Gastroesophageal sphincter (tissue), 3 donors: ENCODE results near the gene PANK4.

Experiments used
- EP300 ChIP-seq: sonication (generic); formaldehyde crosslinking; IDR thresholded peaks from one replicate; pipeline ENCODE4 v1.6.1; 2017; ENCODE audit warnings: antibody characterized with exemption, mild to moderate bottlenecking
- POLR2A ChIP-seq, 2 donors: fragments of 450-650 bp; IDR thresholded peaks; one replicate each; pipeline ENCODE4 v1.6.1; 2017; ENCODE audit warnings: antibody characterized with exemption in 2 of 2, mild to moderate bottlenecking in 2 of 2, moderate library complexity in 1 of 2
- TF ChIP-seq, protein P1 (sequence below), 4 experiments: fragments of 200-600 bp in 2 of 4; fragments of 450-650 bp in 2 of 4; sonication (generic) in 1 of 4; IDR thresholded peaks; one replicate each; pipeline ENCODE4 v1.5.1; 2017 to 2019; ENCODE audit warnings: antibody characterized with exemption in 4 of 4, mild to moderate bottlenecking in 2 of 4, moderate library complexity in 2 of 4

DNA sequence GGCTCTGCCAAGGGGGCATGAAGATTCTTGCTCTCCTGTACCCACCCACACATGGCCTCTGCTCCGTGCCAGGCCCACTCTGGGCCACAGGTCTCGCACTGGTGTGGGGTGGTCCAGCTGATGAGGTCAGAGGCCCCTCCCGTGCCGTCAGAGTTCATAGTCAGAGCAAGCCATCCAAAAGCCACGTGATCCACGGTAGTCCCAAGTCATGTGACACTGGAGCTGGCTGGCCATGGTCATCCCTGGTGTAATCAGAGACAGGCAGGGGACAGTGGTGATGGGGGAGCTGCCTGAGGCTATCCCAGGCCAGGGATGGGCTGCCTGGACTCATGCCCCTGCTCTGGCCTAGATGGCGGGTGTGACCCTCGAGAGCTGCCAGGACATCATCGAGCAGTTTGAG lies 39.8 kb downstream of the PANK4 start:
- TF ChIP-seq EP300: no peak
- TF ChIP-seq, protein P1, sequence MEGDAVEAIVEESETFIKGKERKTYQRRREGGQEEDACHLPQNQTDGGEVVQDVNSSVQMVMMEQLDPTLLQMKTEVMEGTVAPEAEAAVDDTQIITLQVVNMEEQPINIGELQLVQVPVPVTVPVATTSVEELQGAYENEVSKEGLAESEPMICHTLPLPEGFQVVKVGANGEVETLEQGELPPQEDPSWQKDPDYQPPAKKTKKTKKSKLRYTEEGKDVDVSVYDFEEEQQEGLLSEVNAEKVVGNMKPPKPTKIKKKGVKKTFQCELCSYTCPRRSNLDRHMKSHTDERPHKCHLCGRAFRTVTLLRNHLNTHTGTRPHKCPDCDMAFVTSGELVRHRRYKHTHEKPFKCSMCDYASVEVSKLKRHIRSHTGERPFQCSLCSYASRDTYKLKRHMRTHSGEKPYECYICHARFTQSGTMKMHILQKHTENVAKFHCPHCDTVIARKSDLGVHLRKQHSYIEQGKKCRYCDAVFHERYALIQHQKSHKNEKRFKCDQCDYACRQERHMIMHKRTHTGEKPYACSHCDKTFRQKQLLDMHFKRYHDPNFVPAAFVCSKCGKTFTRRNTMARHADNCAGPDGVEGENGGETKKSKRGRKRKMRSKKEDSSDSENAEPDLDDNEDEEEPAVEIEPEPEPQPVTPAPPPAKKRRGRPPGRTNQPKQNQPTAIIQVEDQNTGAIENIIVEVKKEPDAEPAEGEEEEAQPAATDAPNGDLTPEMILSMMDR (IDR thresholded peaks at IDR 0.05): no peak
- no peak for TF ChIP-seq POLR2A (IDR thresholded peaks at IDR 0.05)
